Activated T-cell treated with anti-CD3 and anti-CD28 coated beads, Interleukin-2, amount 50 U/mL, for 72 hours (primary cell): ENCODE results near the gene PPP1R9B. TPM values are rescaled to one million over a fixed set of nuclear protein-coding genes. Genes with fewer than 3 reads are reported as not detected.

Source experiments
- ATAC-seq, 2 donors: fragments of 150-1000 bp; cut with Tn5 transposase; replicated peaks in 1 of 2; 2 replicates each; pipeline ENCODE4 v1.10.0; 2021; ENCODE audit warnings: moderate library complexity in 2 of 2, mild to moderate bottlenecking in 1 of 2
- DNase-seq, 2 donors: peaks; one replicate each; pipeline ENCODE4 v3.0.0; 2021 to 2022; ENCODE audit warnings: mixed read lengths in 1 of 2
- H3K27ac Mint-ChIP-seq: one replicate; pipeline ENCODE4 v1.8.0; 2022; ENCODE audit warnings: mild to moderate bottlenecking, moderate library complexity, mixed read lengths
- H3K27me3 Mint-ChIP-seq: one replicate; pipeline ENCODE4 v1.8.0; 2022; ENCODE audit warnings: low read depth, mixed read lengths
- H3K36me3 Mint-ChIP-seq, 2 donors: one replicate each; pipeline ENCODE4 v1.8.0; 2022; ENCODE audit warnings: mixed read lengths in 2 of 2, mild to moderate bottlenecking in 1 of 2; ENCODE audit not compliant: insufficient read depth in 2 of 2
- H3K4me1 Mint-ChIP-seq: one replicate; pipeline ENCODE4 v1.8.0; 2022; ENCODE audit warnings: low read depth, mixed read lengths
- H3K4me3 Mint-ChIP-seq, 2 donors: one replicate each; pipeline ENCODE4 v1.8.0; 2022; ENCODE audit warnings: mild to moderate bottlenecking in 2 of 2, mixed read lengths in 2 of 2, moderate library complexity in 2 of 2
- H3K9me3 Mint-ChIP-seq, 2 donors: one replicate each; pipeline ENCODE4 v1.8.0; 2022; ENCODE audit warnings: mixed read lengths in 2 of 2
- total RNA-seq, 2 donors: library from RNA; stranded (reverse); gene quantifications; one replicate each; pipeline ENCODE4 v1.2.3, GENCODE V29; 2022

Gene PPP1R9B
- total RNA-seq, 2 donors from 2014 or later: 111 to 128 TPM

- no peak overlapping the region for H3K4me3 Mint-ChIP-seq
- H3K27ac Mint-ChIP-seq: no peak overlapping the region
These were observed 16.0 kb downstream of the PPP1R9B start for GRCh38 chr17:50134206-50135110.

DNA sequence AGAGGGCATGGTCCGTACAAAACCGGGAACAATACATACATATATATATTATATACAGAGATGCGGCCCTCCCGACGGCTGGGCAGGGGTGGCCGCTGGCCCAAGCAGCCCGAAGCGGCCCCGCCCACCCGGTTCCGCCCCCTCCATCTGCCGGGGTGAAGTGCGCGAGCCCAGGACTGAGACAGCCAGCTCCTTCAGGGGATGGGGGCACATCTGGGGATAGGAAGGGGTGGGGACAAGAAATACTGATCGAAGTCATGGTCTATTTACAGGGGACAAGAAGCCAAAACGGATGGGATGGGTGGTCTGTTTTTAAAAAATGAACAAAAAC, 16.7 kb downstream of the PPP1R9B start:
- Mint-ChIP-seq H3K27ac (no peak overlapping the region), H3K4me3 (no peak overlapping the region), H3K27me3 (peaks cover 10% of the 10 kb centered on the region), H3K9me3 (no peaks in the 10 kb centered on the region), H3K4me1 (peaks cover 40% of the 10 kb centered on the region), H3K36me3 (peaks cover 10 to 32% of the 10 kb centered on the region in 2 donors)
- no peak for ATAC-seq
- DNase-seq: no peak

More at GRCh38 chr17:50134206-50135110, 16.0 kb downstream of the PPP1R9B start:
- peaks cover 10 to 34% of the 10 kb centered on the region in 2 donors for H3K36me3 Mint-ChIP-seq
- no peaks in the 10 kb centered on the region for H3K9me3 Mint-ChIP-seq
- no peak for ATAC-seq
- DNase-seq: no peak
- peaks cover 38% of the 10 kb centered on the region for H3K4me1 Mint-ChIP-seq
- H3K27me3 Mint-ChIP-seq: peaks cover 7% of the 10 kb centered on the region

DNA sequence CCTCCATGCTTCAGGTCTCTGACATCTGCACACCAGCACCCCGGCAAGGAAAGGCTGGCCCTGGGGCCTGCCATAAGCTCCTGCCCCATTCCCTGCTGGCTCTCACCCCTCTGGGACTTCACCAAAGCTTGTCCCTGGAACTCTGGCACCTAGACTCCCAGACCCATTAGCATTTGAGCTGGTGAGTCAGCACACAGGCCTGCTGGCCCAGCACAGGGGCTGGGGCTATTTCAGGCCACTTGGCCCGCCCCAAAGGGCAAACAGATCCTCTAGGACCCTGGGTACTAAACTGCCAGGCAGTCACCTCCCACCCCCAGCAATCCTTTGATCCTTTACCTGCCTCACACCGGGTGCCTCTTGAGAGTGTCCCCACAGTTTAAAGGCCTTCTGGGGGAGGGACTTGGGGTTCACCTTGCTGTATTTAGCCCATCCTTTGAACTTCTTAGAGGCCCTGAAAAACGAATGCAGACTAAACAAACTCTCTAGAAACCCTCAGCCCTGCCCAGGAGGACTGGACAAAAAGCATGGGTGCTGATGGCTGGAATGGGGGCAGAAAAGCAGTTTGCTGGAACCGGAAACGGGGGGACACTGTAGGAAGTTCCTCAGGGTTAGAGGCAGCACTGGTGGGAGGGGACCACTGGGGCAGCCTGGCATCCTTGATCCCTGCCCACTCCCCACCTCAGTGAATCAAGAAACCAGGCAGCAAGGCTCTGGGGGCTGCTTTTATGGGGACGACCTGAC, 17.3 kb downstream of the PPP1R9B start:
- H3K4me3 Mint-ChIP-seq: no peak overlapping the region
- peaks cover 9 to 27% of the 10 kb centered on the region in 2 donors for H3K36me3 Mint-ChIP-seq
- peaks cover 45% of the 10 kb centered on the region for H3K4me1 Mint-ChIP-seq
- H3K9me3 Mint-ChIP-seq: no peaks in the 10 kb centered on the region
- H3K27ac Mint-ChIP-seq: no peak overlapping the region
- no peak for DNase-seq
- no peak for ATAC-seq
- peaks cover 16% of the 10 kb centered on the region for H3K27me3 Mint-ChIP-seq

DNA sequence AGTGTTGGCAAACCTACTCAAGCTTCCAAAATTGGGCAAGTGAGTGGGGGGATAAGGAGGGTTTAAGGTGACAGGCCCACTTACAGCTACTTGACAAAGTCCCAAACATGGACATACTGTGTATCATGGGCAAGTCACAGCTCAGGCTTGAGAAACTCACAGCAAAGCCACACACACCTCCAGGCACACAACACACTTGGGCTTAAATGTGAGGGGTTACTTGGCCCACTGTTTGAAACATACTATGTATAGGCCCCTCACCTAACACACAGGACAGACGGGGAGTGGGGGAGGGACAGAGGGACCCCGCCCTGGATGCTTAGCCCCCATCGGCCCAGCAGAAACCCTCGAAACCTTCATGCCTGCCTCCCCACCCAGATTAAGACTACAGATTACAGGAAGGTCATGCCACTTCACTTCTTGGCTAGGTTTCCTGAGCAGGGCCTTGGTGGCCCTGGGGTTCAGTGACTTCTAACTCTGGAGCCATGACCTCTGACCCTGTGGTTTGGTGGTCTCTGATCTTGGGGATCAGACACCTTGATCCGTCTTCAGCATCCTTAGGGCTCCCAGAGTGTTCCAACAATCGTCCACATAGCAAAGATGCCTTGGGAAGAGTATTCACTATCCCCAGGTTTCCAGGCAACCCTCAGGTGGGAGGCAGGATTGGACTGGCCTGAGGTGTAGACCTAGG, 18.2 kb downstream of the PPP1R9B start:
- ATAC-seq (no peak), DNase-seq (no peak)
- Mint-ChIP-seq H3K4me3 (peak overlapping the region in 1 of 2 donors; percentile 70), H3K27ac (peak overlapping the region; percentile 42), H3K27me3 (peaks cover 22% of the 10 kb centered on the region), H3K4me1 (peaks cover 42% of the 10 kb centered on the region), H3K36me3 (peaks cover 3 to 17% of the 10 kb centered on the region in 2 donors), H3K9me3 (no peaks in the 10 kb centered on the region)

DNA sequence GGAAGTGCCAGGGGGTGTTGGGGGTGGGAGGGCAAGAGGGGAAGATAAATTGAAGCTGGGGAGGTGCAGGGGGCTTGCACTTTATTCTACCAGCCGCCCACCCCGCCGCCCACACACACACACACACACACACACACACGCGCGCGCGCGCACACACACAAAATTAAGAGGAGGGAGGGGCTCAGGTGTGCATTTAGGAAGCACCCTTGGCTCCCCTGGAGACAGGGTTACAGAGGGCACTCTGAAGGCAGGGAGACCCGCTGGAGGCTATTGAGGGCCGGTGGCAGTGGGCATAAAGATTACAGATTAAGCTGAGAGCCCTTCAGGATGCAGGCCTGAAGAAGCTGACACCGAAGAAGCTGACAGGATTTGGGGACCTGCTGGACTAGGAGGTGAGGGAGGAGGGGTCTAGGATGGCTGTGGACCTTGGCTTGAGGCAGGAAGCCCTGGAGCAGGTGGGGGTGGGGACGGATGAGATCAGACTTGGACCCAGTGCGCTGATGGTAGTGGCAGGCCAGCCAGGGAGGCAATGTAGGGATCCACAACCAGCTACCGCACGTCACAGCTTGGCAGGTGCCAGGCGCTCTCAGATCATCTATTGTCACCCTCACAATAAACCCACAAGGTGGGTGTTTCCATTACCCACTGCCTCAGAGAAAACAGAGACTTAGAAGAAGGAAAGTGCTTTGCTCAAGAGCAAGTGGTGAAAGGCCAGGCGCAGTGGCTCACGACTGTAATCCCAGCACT, 19.7 kb downstream of the PPP1R9B start:
- Mint-ChIP-seq H3K4me3 (peak overlapping the region; percentile 70 to 76), H3K27me3 (peaks cover 22% of the 10 kb centered on the region), H3K27ac (peak overlapping the region; percentile 48), H3K36me3 (peaks cover 3 to 9% of the 10 kb centered on the region in 2 donors), H3K9me3 (no peaks in the 10 kb centered on the region), H3K4me1 (peaks cover 31% of the 10 kb centered on the region)
- DNase-seq: no peak
- ATAC-seq: peak; percentile 14 to 42

DNA sequence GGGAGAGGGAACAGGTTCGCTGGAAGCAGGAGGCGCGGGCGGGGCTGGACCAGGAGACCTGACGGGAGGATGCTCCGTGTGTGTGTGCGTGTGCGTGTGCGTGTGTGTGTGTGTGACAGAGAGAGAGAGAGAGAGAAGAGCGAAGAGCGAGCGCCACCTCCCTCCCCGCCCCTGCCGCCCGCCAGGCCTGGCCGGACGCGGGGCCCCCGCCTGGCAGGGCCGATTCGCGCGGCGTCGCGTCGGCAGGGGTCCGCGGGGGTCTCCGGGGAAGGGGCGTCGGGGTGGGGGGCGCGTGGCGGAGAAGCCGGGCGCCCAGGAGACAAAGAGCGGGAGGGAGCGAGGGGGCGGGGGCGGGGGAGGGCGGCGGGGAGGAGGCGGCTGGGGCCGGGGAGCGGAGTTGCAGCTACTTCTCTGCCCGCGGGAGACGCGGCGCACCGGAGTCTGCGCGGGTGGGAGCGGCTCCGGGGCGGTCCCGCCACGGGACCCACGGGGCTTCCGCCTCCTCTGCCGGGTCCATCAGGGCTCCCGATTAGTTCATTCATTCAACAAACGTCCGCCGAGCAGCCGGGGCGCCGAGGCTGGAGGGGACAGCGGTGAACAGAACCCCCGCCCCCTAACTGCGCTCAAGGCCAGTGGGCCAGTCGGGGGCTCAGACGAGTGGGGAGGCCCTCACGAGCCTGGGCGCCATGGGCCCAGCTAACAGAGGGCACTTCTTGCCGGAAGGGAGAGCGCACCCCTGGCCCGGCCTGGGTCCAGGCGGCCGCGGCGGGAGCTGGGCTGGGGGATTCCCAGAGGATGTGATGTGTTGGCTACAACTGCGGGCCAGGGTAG, 20.5 kb downstream of the PPP1R9B start, which contains the start of gene SAMD14:
Gene SAMD14 (minus strand): TSS at position 433 of the 831 bp plus-strand sequence. CDS start 5,201 bp downstream, outside the sequence.
- peak; percentile 43 to 56 for DNase-seq
- Mint-ChIP-seq H3K9me3 (no peaks in the 10 kb centered on the region), H3K4me3 (peak within 1 kb of the TSS; percentile 76 to 79), H3K27me3 (peaks cover 22% of the 10 kb centered on the region), H3K27ac (peak within 1 kb of the TSS; percentile 48), H3K4me1 (peaks cover 31% of the 10 kb centered on the region), H3K36me3 (peaks cover 3 to 6% of the 10 kb centered on the region in 2 donors)
- peak; percentile 60 to 67 for ATAC-seq

GRCh38 chr17:50129353-50129727, 21.1 kb downstream of the PPP1R9B start:
- Mint-ChIP-seq H3K27ac (no peak overlapping the region), H3K27me3 (peaks cover 22% of the 10 kb centered on the region), H3K4me1 (peaks cover 31% of the 10 kb centered on the region), H3K36me3 (peaks cover 3 to 6% of the 10 kb centered on the region in 2 donors), H3K9me3 (no peaks in the 10 kb centered on the region), H3K4me3 (peak overlapping the region; percentile 63 to 79)
- DNase-seq: no peak
- ATAC-seq: peak; percentile 7 to 14

DNA sequence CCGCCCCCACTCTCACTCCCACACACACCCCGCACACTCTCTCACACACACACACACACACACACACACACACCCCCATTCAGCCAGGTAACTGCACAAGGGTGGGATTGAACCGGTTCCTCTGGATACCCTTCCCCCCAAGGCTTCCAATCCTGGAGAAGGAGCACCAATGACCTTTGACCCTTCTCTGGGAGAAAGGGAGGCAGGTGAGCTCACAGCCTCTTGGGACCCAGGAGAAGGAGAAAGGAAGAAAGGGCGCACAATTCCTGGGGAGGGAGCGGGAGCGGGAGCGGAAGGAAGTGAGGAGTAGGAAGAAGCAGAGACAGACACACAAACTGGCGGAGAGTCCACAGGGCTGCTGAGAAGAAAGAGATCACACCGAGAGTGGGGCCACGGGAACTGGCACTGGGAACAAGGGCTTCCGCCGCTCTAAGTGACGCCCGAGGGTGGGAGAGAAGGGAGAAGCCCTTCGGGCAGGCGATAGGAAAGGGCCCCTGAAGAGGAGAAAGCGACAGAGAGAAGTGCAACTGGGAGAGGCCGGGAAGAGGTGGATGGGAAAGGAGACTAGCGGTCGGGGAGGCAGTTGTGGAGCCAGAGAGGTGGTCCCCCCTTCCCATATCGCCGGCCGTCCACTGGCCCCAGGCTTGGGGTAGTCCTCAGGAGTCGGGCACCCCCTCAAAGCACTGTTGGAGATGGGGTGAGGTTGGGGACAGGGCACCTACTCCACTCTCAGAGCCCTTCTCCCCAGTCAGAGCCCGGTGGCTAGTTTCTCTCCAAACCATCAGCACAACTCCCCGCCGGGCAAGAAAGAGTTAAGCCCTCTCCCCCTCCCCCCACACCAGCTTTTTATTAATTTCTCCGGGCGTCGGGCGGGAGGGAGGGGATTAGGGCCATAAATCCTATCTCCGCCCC, 21.8 kb downstream of the PPP1R9B start:
- Mint-ChIP-seq H3K27me3 (peaks cover 22% of the 10 kb centered on the region), H3K4me3 (peak overlapping the region; percentile 55 to 70), H3K4me1 (peaks cover 31% of the 10 kb centered on the region), H3K36me3 (peaks cover 3% of the 10 kb centered on the region in 2 donors), H3K27ac (peak overlapping the region; percentile 5), H3K9me3 (no peaks in the 10 kb centered on the region)
- no peak for DNase-seq
- no peak for ATAC-seq

DNA sequence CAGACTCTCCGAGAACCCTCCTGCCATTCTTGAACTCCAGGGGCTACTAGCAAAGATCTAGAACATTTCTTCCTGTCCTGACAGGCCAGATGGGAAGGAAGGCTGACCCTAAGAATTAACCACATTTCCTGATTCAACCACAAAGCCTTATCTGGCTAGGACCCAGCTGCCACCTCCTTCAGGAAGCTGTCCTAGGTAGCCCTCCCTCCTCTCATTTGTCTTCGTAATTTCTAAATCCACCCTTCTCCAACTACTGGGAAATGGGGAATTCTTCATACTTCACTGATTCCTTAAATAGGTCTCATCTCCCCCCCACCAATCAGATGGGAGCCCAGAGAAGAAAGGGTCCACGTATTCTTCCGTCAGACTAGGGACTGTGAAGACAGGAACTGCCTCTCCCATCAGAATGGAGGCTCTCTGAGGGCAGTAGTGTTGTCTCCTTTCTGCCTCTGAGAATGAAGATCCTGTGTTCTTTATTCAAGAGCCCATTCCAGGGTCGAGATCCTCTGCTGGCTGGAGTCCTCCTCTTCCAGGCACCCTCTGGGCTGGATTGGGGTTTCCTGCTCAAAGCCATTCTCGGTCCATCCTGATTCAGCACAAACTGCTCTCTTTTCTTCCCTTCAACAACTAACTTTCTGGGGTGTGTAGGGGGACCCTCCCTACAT, 22.6 kb downstream of the PPP1R9B start:
- ATAC-seq (no peak), DNase-seq (no peak)
- H3K36me3 Mint-ChIP-seq: peaks cover 0 to 3% of the 10 kb centered on the region in 2 donors
- peaks cover 22% of the 10 kb centered on the region for H3K27me3 Mint-ChIP-seq
- H3K27ac Mint-ChIP-seq: peak overlapping the region; percentile 32
- no peak overlapping the region for H3K4me3 Mint-ChIP-seq
- no peaks in the 10 kb centered on the region for H3K9me3 Mint-ChIP-seq
- peaks cover 31% of the 10 kb centered on the region for H3K4me1 Mint-ChIP-seq

GRCh38 chr17:50125420-50125997, 25.0 kb downstream of the PPP1R9B start:
- H3K27me3 Mint-ChIP-seq: peaks cover 16% of the 10 kb centered on the region
- peaks cover 0 to 3% of the 10 kb centered on the region in 2 donors for H3K36me3 Mint-ChIP-seq
- H3K4me1 Mint-ChIP-seq: peaks cover 12% of the 10 kb centered on the region
- H3K27ac Mint-ChIP-seq: no peak overlapping the region
- DNase-seq (no peak), ATAC-seq (no peak)
- no peak overlapping the region for H3K4me3 Mint-ChIP-seq
- no peaks in the 10 kb centered on the region for H3K9me3 Mint-ChIP-seq
